Glutamatergic neuron (in vitro differentiated cells): ENCODE data around the gene LARP1B. TPM values are rescaled to one million over a fixed set of nuclear protein-coding genes. Genes with fewer than 3 reads are reported as not detected.
A peak's percentile ranks its signal among the peaks of the same experiment; 100 is the strongest.

Source experiments
- DNase-seq: peaks from one replicate; pipeline ENCODE4 v3.0.0; 2022
- H3K27ac Mint-ChIP-seq: one replicate; pipeline ENCODE4 v1.8.0; 2020; ENCODE audit warnings: mild to moderate bottlenecking, mixed read lengths, inconsistent platforms; ENCODE audit not compliant: unreplicated experiment
- H3K27me3 Mint-ChIP-seq: one replicate; pipeline ENCODE4 v1.8.0; 2020; ENCODE audit warnings: mild to moderate bottlenecking, moderate library complexity, mixed read lengths, inconsistent platforms; ENCODE audit not compliant: unreplicated experiment
- H3K36me3 Mint-ChIP-seq: one replicate; pipeline ENCODE4 v1.8.0; 2020; ENCODE audit warnings: mild to moderate bottlenecking, mixed read lengths, inconsistent platforms; ENCODE audit not compliant: unreplicated experiment
- H3K4me1 Mint-ChIP-seq: one replicate; pipeline ENCODE4 v1.8.0; 2020; ENCODE audit warnings: mild to moderate bottlenecking, low read depth, mixed read lengths, inconsistent platforms; ENCODE audit not compliant: unreplicated experiment
- H3K4me3 Mint-ChIP-seq: one replicate; pipeline ENCODE4 v1.8.0; 2020; ENCODE audit warnings: mild to moderate bottlenecking, mixed read lengths, inconsistent platforms; ENCODE audit not compliant: unreplicated experiment
- H3K9me3 Mint-ChIP-seq: one replicate; pipeline ENCODE4 v1.8.0; 2020; ENCODE audit warnings: mild to moderate bottlenecking, moderate library complexity, mixed read lengths, inconsistent platforms; ENCODE audit not compliant: unreplicated experiment
- CTCF ChIP-seq: fragments of 200-600 bp; sonication (generic); IDR thresholded peaks from one replicate; pipeline ENCODE4 v1.5.0; 2021; ENCODE audit not compliant: partially characterized antibody, unreplicated experiment
- total RNA-seq: library from RNA; stranded (reverse); fragmentation: NEBNext Ultra II Directional; extraction: Animal tissue kit (Norgen Biotek cat#: 25700); gene quantifications from one replicate; pipeline ENCODE4 v1.2.1, GENCODE V29; 2021; ENCODE audit not compliant: unreplicated experiment

LARP1B gene
- total RNA-seq, 1 donor from 2014 or later, result 16.1 TPM

GRCh38 chr4:128186623-128187022 lies 125.5 kb downstream of the LARP1B start:
- H3K9me3 Mint-ChIP-seq, result no peaks in the 10 kb centered on the region
- H3K27me3 Mint-ChIP-seq, result no peaks in the 10 kb centered on the region
- no peak for DNase-seq
- H3K27ac Mint-ChIP-seq, result no peak overlapping the region
- no peak overlapping the region for H3K4me3 Mint-ChIP-seq
- no peak for TF ChIP-seq CTCF
- peaks cover 12% of the 10 kb centered on the region for H3K36me3 Mint-ChIP-seq
- no peaks in the 10 kb centered on the region for H3K4me1 Mint-ChIP-seq

GRCh38 chr4:128191115-128191781 lies 130.1 kb downstream of the LARP1B start:
- peaks cover 6% of the 10 kb centered on the region for H3K36me3 Mint-ChIP-seq
- peak; percentile 48 for DNase-seq
- H3K27me3 Mint-ChIP-seq, result no peaks in the 10 kb centered on the region
- TF ChIP-seq CTCF, result peak; percentile 85
- no peak overlapping the region for H3K4me3 Mint-ChIP-seq
- H3K9me3 Mint-ChIP-seq, result no peaks in the 10 kb centered on the region
- H3K27ac Mint-ChIP-seq, result no peak overlapping the region
- H3K4me1 Mint-ChIP-seq, result no peaks in the 10 kb centered on the region

- no peak for DNase-seq
- Mint-ChIP-seq H3K27me3 (no peaks in the 10 kb centered on the region), H3K4me3 (no peak overlapping the region), H3K36me3 (no peaks in the 10 kb centered on the region), H3K27ac (no peak overlapping the region), H3K9me3 (no peaks in the 10 kb centered on the region), H3K4me1 (no peaks in the 10 kb centered on the region)
- TF ChIP-seq CTCF, result peak; percentile 48
Measured at GRCh38 chr4:128220286-128221235, 159.4 kb downstream of the LARP1B start.

GRCh38 chr4:128221586-128221985 lies 160.5 kb downstream of the LARP1B start:
- peaks cover 2% of the 10 kb centered on the region for H3K4me1 Mint-ChIP-seq
- no peaks in the 10 kb centered on the region for H3K36me3 Mint-ChIP-seq
- H3K9me3 Mint-ChIP-seq, result no peaks in the 10 kb centered on the region
- no peak for TF ChIP-seq CTCF
- H3K27ac Mint-ChIP-seq, result no peak overlapping the region
- DNase-seq, result no peak
- no peaks in the 10 kb centered on the region for H3K27me3 Mint-ChIP-seq
- H3K4me3 Mint-ChIP-seq, result no peak overlapping the region

- DNase-seq, result no peak
- H3K27ac Mint-ChIP-seq, result no peak overlapping the region
- TF ChIP-seq CTCF, result no peak
- H3K9me3 Mint-ChIP-seq, result peaks cover 1% of the 10 kb centered on the region
- H3K36me3 Mint-ChIP-seq, result peaks cover 4% of the 10 kb centered on the region
- H3K27me3 Mint-ChIP-seq, result peaks cover 4% of the 10 kb centered on the region
- H3K4me3 Mint-ChIP-seq, result no peak overlapping the region
- H3K4me1 Mint-ChIP-seq, result peaks cover 25% of the 10 kb centered on the region
Measured at GRCh38 chr4:128225148-128225547, 164.0 kb downstream of the LARP1B start.
